NB4 (cell line): Measurements from ENCODE around the gene TCEA3.
A peak's percentile ranks its signal among the peaks of the same experiment; 100 is the strongest.

Source experiments
- DNase-seq: peaks from one replicate; pipeline ENCODE4 v3.0.0; 2010; ENCODE audit warnings: low read depth
- H3K4me3 ChIP-seq: one replicate; pipeline ENCODE4 v1.5.1; 2011; ENCODE audit warnings: mild to moderate bottlenecking, low read depth, low read length, moderate library complexity
- CTCF ChIP-seq: IDR thresholded peaks from one replicate; pipeline ENCODE4 v1.5.1; 2012; ENCODE audit warnings: low read depth, low read length
- MAX ChIP-seq: IDR thresholded peaks from 2 replicates; pipeline ENCODE4 v1.6.1; 2011; ENCODE audit warnings: low read depth, low read length
- MYC ChIP-seq: IDR thresholded peaks from 2 replicates; pipeline ENCODE4 v1.6.1; 2011; ENCODE audit warnings: low read depth, low read length
- POLR2A ChIP-seq: IDR thresholded peaks from 2 replicates; pipeline ENCODE4 v1.6.1; 2011; ENCODE audit warnings: mild to moderate bottlenecking; ENCODE audit not compliant: insufficient read length; ENCODE audit errors: extremely low read depth

The TCEA3 gene

GRCh38 chr1:23424293-23425192, at the start of gene TCEA3:
Gene TCEA3 (minus strand): TSS chr1:23424748. CDS start chr1:23424633, 115 bp downstream.
- DNase-seq, result peak; percentile 27
- TF ChIP-seq MYC, result no peak
- TF ChIP-seq POLR2A, result no peak
- no peak for TF ChIP-seq CTCF
- no peak for TF ChIP-seq MAX
- H3K4me3 ChIP-seq, result no peak within 1 kb of the TSS

GRCh38 chr1:23473037-23473800, 48.7 kb upstream of the TCEA3 start:
- TF ChIP-seq POLR2A, result no peak
- TF ChIP-seq MYC, result no peak
- no peak for TF ChIP-seq MAX
- no peak for TF ChIP-seq CTCF
- no peak for DNase-seq
- H3K4me3 ChIP-seq, result no peak overlapping the region

- no peak overlapping the region for H3K4me3 ChIP-seq
- no peak for DNase-seq
- TF ChIP-seq MAX (no peak), POLR2A (no peak), MYC (no peak), CTCF (no peak)
Observed at GRCh38 chr1:23472351-23473036, 47.9 kb upstream of the TCEA3 start.

- H3K4me3 ChIP-seq, result no peak overlapping the region
- TF ChIP-seq MAX, result no peak
- TF ChIP-seq POLR2A, result no peak
- TF ChIP-seq CTCF, result no peak
- TF ChIP-seq MYC, result no peak
- no peak for DNase-seq
Observed at GRCh38 chr1:23471473-23472075, 47.0 kb upstream of the TCEA3 start.
